ENCODE results near the gene NDUFA9. TPM values are rescaled to one million over a fixed set of nuclear protein-coding genes. Genes with fewer than 3 reads are reported as not detected.
A peak's percentile ranks its signal among the peaks of the same experiment; 100 is the strongest.

NDUFA9 gene
- total and polyA plus RNA-seq, 9 of the 15 experiments (the other 6 are each of a cell fraction or from before 2014, with no cell fraction given) = 54.8 to 331 (median 108) TPM

- 0 out of 2 replicates have a peak, but pooled peaks have one; percentile 41 for TF ChIP-seq MGA (IDR thresholded peaks at IDR 0.05)
- peak; percentile 68 for TF ChIP-seq HCFC1 (IDR thresholded peaks at IDR 0.05; ENCODE audit: low read depth, low read length)
- no peak for TF ChIP-seq ZNF280B (CRISPR knock-in tag; IDR thresholded peaks at IDR 0.05)
- TF ChIP-seq TBP (optimal IDR thresholded peaks at IDR 0.05; ENCODE audit: low read depth, low read length) = peak; percentile 88
- TF ChIP-seq POLR2G (IDR thresholded peaks at IDR 0.05; ENCODE audit: low read depth, low read length) = peak; percentile 84
- 0 out of 4 replicates have a peak, but pooled peaks of 1 of the 2 experiments have one; percentile 28 for TF ChIP-seq ZNF639 (CRISPR knock-in tag; conservative IDR thresholded peaks at IDR 0.05 in 1 of 2, IDR thresholded peaks at IDR 0.05 in 1 of 2)
- peak; percentile 82 to 85 for TF ChIP-seq NRF1 (conservative IDR thresholded peaks at IDR 0.05 in 1 of 2, IDR thresholded peaks at IDR 0.05 in 1 of 2)
- TF ChIP-seq RCOR1 (IDR thresholded peaks at IDR 0.05; ENCODE audit: borderline replicate concordance in 1 of 2, low read depth in 2 of 2, low read length in 2 of 2) = peak in 1 of 2 experiments; percentile 46; a peak in 1 of 4 replicates
- 0 out of 2 replicates have a peak, but pooled peaks have one; percentile 19 for TF ChIP-seq MXI1 (IDR thresholded peaks at IDR 0.05; ENCODE audit: low read depth, low read length)
- peak; percentile 83 for TF ChIP-seq KDM5B (IDR thresholded peaks at IDR 0.05; ENCODE audit: insufficient replicate concordance, low read depth, low read length)
- peak; percentile 49; the same call in 1 of the 2 replicates for TF ChIP-seq TAF7 (tag; IDR thresholded peaks at IDR 0.05)
These were observed at the start of gene NDUFA9, which contains the start of gene AKAP3 (continued) for GRCh38 chr12:4648501-4649357.
